ENCODE results near the gene SPATA33. TPM values are rescaled to one million over a fixed set of nuclear protein-coding genes. Genes with fewer than 3 reads are reported as not detected.

SPATA33 gene
- total RNA-seq, 4 donors from 2014 or later = 2.6 to 12.2 (median 5.8) TPM; not detected in 1

- H3K27ac ChIP-seq = no peak overlapping the region
- TF ChIP-seq, protein P1, sequence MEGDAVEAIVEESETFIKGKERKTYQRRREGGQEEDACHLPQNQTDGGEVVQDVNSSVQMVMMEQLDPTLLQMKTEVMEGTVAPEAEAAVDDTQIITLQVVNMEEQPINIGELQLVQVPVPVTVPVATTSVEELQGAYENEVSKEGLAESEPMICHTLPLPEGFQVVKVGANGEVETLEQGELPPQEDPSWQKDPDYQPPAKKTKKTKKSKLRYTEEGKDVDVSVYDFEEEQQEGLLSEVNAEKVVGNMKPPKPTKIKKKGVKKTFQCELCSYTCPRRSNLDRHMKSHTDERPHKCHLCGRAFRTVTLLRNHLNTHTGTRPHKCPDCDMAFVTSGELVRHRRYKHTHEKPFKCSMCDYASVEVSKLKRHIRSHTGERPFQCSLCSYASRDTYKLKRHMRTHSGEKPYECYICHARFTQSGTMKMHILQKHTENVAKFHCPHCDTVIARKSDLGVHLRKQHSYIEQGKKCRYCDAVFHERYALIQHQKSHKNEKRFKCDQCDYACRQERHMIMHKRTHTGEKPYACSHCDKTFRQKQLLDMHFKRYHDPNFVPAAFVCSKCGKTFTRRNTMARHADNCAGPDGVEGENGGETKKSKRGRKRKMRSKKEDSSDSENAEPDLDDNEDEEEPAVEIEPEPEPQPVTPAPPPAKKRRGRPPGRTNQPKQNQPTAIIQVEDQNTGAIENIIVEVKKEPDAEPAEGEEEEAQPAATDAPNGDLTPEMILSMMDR (IDR thresholded peaks at IDR 0.05) = no peak
- TF ChIP-seq POLR2A (IDR thresholded peaks at IDR 0.05) = no peak
- H3K9me3 ChIP-seq = no peaks in the 10 kb centered on the region
- intact Hi-C loops (cut with DNase I; ENCODE audit: low total_unique reads) = no loop called here
- H3K4me1 ChIP-seq = no peaks in the 10 kb centered on the region
- no peaks in the 10 kb centered on the region for H3K36me3 ChIP-seq
- no peaks in the 10 kb centered on the region for H3K27me3 ChIP-seq
- H3K4me3 ChIP-seq = no peak overlapping the region
- no peak for DNase-seq
Measured at GRCh38 chr16:89617036-89617435, 40.6 kb upstream of the SPATA33 start.

DNA sequence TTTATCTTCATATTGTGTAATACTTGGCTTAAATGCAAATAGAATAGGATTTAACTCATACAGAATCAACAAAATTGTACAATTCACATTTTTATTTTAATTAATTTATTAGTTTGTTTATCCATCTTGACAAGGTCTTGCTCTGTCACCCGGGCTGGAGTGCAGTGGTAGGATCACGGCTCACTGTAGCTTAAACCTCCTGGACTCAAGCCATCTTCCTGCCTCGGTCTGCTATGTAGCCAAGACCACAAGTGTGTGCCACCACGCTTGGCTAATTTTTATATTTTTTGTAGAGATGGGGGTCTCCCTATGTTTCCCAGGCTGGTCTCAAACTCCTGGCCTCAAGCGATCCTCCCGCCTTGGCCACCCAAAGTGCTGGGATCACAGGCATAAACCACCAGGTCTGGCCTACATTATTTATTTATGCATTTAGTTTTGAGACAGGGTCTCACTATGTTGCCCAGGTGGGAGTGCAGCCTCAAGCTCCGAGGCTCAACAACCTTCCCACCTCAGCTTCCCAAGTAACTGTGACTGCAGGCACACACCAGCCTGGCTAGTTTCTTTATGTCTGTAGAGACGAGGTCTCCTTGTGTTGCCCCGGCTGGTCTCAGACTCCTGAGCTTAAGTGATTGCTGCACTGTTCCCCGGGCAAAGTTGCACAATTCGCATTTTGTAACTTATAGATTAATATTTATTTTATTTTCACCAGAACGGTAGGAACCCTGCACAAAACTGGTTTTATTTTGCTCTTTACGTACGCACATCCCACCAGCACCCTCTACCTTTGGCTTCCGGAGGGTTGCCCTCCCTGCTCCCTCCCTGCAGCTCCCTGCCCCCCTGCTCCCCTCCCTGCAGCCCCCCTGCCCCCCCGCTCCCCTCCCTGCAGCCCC is 39.3 kb upstream of the SPATA33 start:
- H3K36me3 ChIP-seq = no peaks in the 10 kb centered on the region
- H3K27me3 ChIP-seq = no peaks in the 10 kb centered on the region
- TF ChIP-seq POLR2A (IDR thresholded peaks at IDR 0.05) = no peak
- TF ChIP-seq, protein P1 (IDR thresholded peaks at IDR 0.05) = no peak
- intact Hi-C loops (cut with DNase I; ENCODE audit: low total_unique reads) = no loop called here
- DNase-seq = no peak
- H3K27ac ChIP-seq = no peak overlapping the region
- no peaks in the 10 kb centered on the region for H3K4me1 ChIP-seq
- H3K4me3 ChIP-seq = no peak overlapping the region
- no peaks in the 10 kb centered on the region for H3K9me3 ChIP-seq

GRCh38 chr16:89619840-89620239 is 37.8 kb upstream of the SPATA33 start:
- H3K4me1 ChIP-seq = no peaks in the 10 kb centered on the region
- TF ChIP-seq, protein P1 (IDR thresholded peaks at IDR 0.05) = no peak
- no peak for DNase-seq
- H3K36me3 ChIP-seq = no peaks in the 10 kb centered on the region
- intact Hi-C loops (cut with DNase I; ENCODE audit: low total_unique reads) = no loop called here
- no peak overlapping the region for H3K4me3 ChIP-seq
- H3K27ac ChIP-seq = no peak overlapping the region
- H3K27me3 ChIP-seq = no peaks in the 10 kb centered on the region
- no peaks in the 10 kb centered on the region for H3K9me3 ChIP-seq

DNA sequence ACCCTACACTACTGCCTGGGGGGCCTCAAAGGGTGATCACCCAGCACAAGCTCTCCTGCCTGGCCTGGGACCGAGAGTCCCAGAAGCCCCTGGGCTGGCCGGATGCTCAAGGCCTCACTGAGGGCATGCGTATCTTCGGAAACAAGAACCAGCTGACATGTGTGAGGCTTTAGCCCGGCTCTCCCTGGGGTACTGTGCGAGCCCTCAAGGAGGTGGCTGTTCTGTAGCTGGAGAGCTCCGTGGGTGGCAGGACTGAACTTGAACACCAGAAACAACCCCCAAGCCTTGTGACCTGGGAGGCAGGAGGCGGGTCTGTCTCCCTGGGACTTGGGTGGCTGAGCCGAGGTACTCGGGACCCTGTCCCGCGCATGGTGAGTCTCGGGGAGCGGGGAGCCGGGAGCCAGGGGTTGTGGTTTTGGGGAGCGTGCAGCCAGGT is 37.2 kb upstream of the SPATA33 start:
- intact Hi-C loops (cut with DNase I; ENCODE audit: low total_unique reads) = no loop called here
- TF ChIP-seq, protein P1 (IDR thresholded peaks at IDR 0.05) = no peak
- no peak for TF ChIP-seq POLR2A (IDR thresholded peaks at IDR 0.05)

DNA sequence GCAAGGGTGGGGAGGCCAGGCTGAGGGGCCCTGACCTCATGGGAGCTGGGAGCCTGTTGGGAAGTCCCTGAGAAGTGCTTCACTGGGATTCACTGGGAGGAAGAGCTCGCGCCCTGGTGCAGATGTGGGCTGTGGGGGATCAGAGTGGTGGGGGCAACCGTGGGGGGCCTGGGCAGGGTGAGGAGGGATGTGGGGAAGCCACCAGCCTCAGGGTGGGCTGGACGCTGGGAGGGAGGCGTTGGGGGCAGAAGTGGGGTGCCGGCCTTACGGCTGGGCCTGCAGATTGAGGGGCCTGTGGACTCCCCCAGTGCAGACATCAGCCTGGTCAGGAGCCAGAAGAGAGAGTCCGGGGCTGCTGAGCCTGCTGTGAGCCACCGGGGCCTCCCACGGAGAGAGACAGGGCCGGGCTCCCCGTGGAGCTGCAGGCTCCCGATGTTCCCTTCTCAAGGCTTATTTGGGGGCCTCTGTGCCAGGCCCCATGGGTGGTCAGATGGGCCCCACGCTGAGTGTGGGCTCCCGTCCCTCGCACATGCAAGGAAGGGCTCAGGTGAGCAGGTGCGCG is 36.4 kb upstream of the SPATA33 start:
- H3K9me3 ChIP-seq = no peaks in the 10 kb centered on the region
- H3K27ac ChIP-seq = no peak overlapping the region
- intact Hi-C loops (cut with DNase I; ENCODE audit: low total_unique reads) = no loop called here
- DNase-seq = no peak
- H3K4me3 ChIP-seq = no peak overlapping the region
- H3K4me1 ChIP-seq = no peaks in the 10 kb centered on the region
- no peaks in the 10 kb centered on the region for H3K27me3 ChIP-seq
- H3K36me3 ChIP-seq = no peaks in the 10 kb centered on the region
- TF ChIP-seq POLR2A (IDR thresholded peaks at IDR 0.05) = no peak
- TF ChIP-seq, protein P1 (IDR thresholded peaks at IDR 0.05) = no peak

More for the DNA sequence above, 37.2 kb upstream of the SPATA33 start:
- Histone ChIP-seq H3K4me1 (no peaks in the 10 kb centered on the region), H3K36me3 (no peaks in the 10 kb centered on the region), H3K9me3 (no peaks in the 10 kb centered on the region), H3K27ac (no peak overlapping the region), H3K4me3 (no peak overlapping the region), H3K27me3 (no peaks in the 10 kb centered on the region)
- DNase-seq = no peak

Measured in uterus (tissue), 4 donors.